HG03432 (cell line): ENCODE data around the gene BUB1.
A peak's percentile ranks its signal among the peaks of the same experiment; 100 is the strongest.
"Not testable (repeated sequence)": the region's sequence is repeated elsewhere in the genome, so short reads cannot be mapped to it uniquely, and the experiment has no call there.

ENCODE experiments used
- ATAC-seq: cut with Tn5 transposase; IDR thresholded peaks from one replicate; pipeline ENCODE4 v1.9.1; 2021; ENCODE audit warnings: mild to moderate bottlenecking, moderate library complexity; ENCODE audit not compliant: unreplicated experiment

Gene BUB1

GRCh38 chr2:110677530-110678456, at the start of gene BUB1:
BUB1 (minus strand) TSS chr2:110678063; CDS start chr2:110677995, 68 bp downstream.
- peak; percentile 77 for ATAC-seq

GRCh38 chr2:110726285-110726684, 48.4 kb upstream of the BUB1 start:
- no peak for ATAC-seq

GRCh38 chr2:110725859-110726258, 48.0 kb upstream of the BUB1 start:
- ATAC-seq: no peak

- no peak for ATAC-seq
Measured at GRCh38 chr2:110725370-110725769, 47.5 kb upstream of the BUB1 start.

GRCh38 chr2:110724820-110725219, 47.0 kb upstream of the BUB1 start:
- no peak for ATAC-seq

- no peak for ATAC-seq
Measured at GRCh38 chr2:110720547-110720946, 42.7 kb upstream of the BUB1 start.

- ATAC-seq: no peak
Measured at GRCh38 chr2:110718990-110719389, 41.1 kb upstream of the BUB1 start.

- ATAC-seq: no peak
Measured at GRCh38 chr2:110718382-110718781, 40.5 kb upstream of the BUB1 start.

GRCh38 chr2:110717734-110718133, 39.9 kb upstream of the BUB1 start:
- no peak for ATAC-seq

- ATAC-seq: no peak
Measured at GRCh38 chr2:110716959-110717645, 39.2 kb upstream of the BUB1 start.

- no peak for ATAC-seq
Measured at GRCh38 chr2:110714452-110715224, 36.8 kb upstream of the BUB1 start.

GRCh38 chr2:110713513-110714362, 35.9 kb upstream of the BUB1 start:
- no peak for ATAC-seq

- ATAC-seq: no peak
Measured at GRCh38 chr2:110712737-110713136, 34.9 kb upstream of the BUB1 start.

GRCh38 chr2:110708455-110708854, 30.6 kb upstream of the BUB1 start:
- no peak for ATAC-seq

- no peak for ATAC-seq
Measured at GRCh38 chr2:110707386-110707965, 29.6 kb upstream of the BUB1 start.

GRCh38 chr2:110702514-110703380, 24.9 kb upstream of the BUB1 start:
- ATAC-seq: no peak

- not testable (repeated sequence) for ATAC-seq
Measured at GRCh38 chr2:110698253-110698652, 20.4 kb upstream of the BUB1 start.

GRCh38 chr2:110695146-110695898, 17.5 kb upstream of the BUB1 start:
- ATAC-seq: not testable (repeated sequence)
